Kidney glomerular epithelial cell (primary cell): ENCODE data around the gene AKIRIN1.
"Not testable (repeated sequence)": the region's sequence is repeated elsewhere in the genome, so short reads cannot be mapped to it uniquely, and the experiment has no call there.

ENCODE experiments used
- DNase-seq: peaks from one replicate; lab custom pipeline; 2025; lab: John Stamatoyannopoulos, UW

The AKIRIN1 gene

DNA sequence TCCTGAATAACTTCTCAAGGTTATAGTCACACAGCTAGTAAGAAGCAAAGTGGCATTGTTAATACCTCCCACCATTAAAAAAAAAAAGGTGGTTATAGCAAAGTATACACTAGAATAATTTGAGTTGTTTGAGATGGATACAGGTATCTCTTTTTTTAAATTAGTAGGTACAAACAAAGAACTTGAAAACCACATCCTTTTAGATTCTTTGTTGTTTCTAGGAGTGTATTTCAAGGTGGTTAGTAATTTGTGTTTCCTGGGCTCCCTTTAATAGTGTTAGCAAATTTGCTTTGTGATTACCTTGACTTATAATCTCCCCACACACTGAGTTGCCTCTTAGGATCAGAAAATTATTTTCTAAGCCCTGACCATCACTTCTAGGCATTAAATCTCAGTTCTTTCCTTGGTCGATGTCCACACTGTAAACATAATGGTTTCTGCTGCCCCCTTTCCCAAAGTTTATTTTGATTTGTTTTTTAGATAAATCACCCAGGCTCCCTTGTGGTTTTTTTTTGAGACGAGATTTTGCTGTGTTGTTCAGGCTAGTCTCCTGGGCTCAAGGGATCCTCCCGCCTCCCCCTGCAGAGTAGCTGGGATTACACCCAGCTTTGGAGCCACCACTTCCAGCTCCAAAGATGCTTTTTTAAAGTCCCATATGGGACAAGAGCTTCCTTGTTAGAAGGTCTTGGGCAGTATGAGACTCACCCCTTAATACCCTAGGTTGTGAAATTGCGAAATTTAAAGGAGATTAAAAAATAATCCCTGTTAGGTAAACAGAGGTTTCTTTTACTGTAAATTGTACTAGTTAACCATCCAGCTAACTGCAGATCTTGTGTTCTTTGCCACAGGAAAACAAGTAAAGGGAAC lies 6.2 kb downstream of the AKIRIN1 start:
- DNase-seq: no peak

DNA sequence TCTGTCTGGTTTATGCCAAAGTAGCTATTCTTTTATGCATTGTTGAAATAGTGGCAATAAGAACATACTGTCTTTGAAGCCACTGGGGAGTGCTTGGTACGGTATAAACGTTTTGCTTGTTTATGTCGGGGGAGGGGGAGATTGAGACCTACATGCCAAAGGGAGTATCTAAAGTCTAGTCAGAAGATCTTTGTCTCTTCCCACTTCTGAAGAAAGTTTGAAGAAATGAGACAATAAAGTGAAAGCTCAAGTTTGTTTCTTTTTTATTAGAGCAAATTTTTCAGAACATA lies 6.8 kb downstream of the AKIRIN1 start:
- no peak for DNase-seq

DNA sequence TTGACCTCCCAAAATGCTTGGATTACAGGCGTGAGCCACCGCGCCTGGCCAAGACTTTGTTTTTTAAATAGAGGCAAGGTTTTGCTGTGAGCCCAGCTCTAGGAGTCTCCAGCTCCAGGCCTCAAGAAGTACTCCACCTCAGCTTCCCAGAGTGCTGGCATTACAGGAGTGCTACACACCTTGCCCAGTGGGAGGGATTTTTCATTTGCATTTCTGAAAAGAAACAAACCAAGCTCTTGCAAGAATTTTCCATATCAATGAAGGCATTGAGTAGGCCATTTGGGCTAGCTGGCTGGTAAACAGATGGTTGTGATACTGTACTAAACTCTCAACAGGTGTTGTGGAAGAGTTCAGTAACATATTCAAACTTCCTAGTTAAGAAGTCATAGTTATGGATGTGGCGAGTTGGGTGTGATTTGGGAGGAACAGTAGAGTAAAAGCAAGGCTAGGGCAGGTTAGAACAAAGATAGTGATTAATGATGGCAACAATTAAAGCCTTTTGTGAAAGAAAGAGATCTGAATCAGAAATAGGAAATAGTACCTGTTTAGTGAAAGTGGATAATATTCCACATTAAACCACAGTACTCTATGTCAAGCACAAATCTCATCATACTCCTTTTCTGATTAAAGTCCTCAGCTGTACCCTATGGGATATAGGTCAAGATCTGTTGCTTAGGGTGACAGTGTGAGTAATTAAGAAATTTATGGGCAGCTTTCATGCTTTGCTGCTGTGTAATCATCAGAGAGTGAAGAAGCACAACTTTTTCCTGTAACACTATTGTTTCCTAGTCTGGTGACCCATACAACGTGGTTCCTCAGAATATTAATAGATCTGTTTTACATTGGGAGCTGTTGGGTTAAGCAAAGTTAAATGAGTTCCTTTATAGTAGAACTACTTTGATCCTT lies 10.7 kb downstream of the AKIRIN1 start:
- DNase-seq: no peak

DNA sequence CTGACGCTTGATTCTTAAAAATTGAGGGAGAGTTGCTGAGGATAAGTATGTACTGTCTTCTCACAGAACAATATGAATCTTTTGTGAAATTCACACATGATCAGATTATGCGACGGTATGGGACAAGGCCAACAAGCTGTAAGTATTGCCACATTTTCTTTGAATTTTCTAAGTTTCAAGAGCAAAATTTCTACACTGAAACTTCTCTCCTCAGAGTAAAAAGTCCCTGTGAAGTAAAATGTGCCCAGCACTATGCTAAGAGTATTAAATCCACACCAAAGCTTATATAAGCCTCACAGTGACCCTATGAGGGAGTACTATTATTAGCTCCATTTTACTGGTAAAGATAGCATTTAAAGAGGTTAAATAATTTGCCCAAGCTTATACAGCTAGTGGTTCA lies 12.2 kb downstream of the AKIRIN1 start:
- no peak for DNase-seq

DNA sequence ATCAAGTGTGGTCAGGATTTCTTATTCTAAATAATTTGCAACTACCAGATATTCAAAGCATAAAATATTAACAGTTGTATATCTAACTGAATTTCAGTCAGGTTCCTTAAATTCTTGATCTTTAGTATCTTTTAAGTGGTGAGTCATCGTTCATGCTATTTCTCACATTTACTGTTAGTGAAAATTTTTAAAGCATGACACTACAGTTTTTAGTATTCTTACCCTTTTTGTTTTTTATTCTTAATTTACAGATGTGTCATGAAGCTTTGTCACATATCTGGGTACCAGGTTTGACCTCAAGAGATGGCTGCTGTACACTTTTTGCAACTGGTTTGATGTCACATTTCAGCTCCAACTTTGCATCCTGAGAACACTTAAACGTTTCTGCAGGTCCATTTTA lies 12.7 kb downstream of the AKIRIN1 start:
- no peak for DNase-seq

DNA sequence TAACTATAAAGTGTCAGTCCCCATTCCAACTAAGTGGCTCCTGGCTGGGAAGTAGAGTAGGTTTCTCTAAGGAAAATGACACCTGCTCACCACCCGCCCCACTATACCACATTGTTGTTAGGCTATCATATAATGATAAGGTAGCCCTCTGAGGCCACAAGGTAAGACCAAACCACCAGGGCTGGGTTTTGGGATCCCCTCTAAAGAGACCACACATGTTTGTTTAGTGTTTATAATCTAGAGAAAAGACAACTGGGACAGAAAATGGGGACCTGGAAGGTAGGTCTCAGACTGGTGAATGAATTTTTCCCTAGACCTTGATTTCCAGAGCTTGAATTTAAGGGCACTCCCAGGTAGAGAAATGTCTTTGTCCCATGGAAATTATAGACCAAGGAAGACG lies 15.2 kb downstream of the AKIRIN1 start:
- DNase-seq: no peak

DNA sequence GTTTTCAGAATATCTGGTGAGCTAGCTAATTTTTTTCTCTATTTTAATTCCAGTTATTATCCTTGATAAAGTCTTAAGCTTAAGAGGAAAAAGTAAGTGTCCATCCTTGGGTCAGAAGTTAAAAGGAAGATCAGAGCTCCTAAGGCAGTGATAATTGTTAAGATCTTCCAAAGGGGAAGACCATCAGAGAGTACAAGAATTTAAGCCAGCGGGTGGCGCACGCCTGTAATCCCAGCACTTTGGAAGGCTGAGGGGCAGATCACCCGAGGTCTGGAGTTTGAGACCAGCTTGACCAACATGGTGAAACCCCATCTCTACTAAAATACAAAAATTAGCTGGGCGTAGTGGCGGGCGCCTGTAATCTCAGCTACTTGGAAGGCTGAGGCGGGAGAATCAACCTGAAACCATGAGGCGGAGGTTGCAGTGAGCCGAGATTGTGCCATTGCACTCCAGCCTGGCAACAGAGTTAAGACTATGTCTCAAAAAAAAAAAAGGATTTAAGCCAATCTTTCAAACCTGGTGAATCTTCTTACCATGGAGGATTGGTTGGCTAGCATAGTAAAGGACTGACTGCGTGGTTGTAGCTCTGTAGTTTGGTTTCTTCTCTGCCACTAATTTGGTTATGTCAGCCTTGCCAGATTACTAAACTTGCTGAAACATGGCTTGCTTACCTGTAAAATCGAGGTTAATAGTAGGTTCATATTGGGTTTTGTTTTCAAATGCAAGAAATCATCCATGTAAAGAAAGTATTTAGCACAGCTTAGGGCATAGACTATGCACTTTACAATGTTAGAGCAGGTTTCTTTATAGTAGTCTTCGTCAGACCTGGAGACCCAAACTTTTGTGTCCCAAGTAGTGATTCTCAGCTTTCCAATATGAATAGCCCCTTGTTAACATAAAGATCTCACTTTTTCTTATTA lies 15.9 kb downstream of the AKIRIN1 start:
- no peak for DNase-seq

DNA sequence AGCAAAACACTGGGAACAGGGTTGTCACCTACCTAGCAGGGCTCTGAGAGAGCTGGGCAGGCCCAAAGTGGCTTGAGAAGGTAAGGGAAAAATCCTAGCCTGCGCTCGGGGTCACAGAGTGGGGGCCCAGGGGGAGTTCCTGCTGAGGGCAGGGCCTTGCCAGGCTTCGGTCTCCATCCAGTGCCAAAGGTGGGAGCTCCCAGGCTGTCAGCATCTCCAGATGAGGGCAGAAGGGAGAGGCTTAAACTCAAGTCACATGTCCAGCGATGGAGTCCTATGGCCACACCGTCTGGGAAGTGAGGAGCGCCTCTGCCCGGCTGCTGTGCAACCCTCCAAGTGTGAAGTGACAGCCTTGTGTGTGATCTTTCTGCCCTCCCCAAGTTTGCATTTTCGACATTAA lies 23.9 kb downstream of the AKIRIN1 start:
- not testable (repeated sequence) for DNase-seq

DNA sequence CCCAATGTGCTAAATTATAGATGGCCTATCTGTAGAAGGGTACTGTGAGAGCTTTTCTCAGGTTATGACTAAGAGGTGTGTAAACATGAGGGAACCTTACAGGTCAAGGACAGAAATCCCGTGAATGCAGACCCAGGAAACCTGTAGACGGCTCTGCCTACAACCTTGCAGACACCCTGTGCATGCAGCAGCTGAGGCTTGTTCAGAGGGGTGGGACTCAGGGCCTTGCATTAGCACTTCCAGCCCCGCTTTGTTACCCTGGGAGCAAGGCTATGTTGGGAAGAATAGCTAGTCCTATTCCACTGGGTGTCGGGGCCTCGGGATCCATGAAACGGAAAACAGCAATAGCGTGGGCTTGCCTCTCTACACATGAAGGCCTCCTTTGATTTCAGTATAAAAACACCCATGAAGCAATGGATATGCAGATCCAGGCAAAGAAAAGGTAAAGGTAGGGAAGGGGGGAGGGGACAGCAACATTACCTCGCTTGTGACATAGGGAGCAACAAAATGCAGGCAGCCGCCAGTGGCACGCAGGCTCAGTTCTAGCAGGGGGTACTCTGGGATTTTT lies 25.6 kb downstream of the AKIRIN1 start:
- no peak for DNase-seq

DNA sequence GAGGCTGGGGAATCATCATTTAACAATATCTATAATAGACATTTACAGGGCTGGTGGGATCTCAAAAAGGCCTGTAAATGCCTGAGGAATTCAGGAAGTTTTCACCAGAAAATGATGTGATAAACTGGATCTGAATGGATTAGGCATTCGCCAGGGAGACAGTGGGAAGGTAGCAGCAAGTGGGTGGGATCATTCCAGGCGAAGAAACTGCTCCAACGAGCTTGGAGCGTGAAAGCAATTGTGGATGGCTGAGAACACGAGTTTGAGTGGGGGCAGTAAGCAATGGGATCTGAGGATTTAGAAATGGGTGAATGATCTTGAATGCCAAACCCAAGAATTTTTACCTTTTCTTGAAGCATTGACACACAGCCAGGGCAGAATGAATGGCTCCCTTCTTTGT lies 26.2 kb downstream of the AKIRIN1 start:
- no peak for DNase-seq

DNA sequence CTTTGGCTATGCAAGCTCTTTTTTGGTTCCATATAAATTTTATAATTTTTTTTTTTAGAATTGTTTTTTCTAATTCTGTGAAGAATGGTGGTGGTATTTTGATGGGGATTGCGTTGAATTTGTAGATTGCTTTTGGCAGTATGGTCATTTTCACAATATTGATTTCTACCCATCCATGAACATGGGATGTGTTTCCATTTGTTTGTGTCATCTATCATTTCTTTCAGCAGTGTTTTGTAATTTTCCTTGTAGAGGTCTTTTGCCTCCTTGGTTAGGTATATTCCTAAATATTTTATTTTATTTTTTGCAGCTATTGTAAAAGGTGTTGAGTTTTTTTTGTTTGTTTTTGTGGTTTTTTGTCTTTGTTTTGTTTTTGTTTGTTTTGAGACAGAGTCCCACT lies 29.4 kb downstream of the AKIRIN1 start:
- DNase-seq: not testable (repeated sequence)

DNA sequence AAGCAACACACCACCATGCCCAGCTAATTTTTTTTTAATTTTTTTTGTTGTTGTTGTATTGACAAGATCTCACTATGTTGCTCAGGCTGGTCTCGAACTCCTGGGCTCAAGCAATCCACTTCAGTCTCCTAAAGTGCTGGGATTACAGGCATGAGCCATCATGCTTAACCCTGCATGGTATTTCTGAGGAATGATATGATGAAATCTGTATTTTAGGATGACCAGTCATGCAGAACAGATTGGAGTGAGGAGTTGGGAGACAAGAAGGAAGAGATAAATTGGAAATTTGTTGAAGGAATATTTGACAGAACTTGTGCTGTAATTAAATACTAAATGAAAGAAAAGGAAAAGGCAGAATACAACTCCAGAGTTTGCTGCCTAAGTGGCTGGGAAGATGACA lies 30.4 kb downstream of the AKIRIN1 start:
- peak; percentile 10 for DNase-seq

DNA sequence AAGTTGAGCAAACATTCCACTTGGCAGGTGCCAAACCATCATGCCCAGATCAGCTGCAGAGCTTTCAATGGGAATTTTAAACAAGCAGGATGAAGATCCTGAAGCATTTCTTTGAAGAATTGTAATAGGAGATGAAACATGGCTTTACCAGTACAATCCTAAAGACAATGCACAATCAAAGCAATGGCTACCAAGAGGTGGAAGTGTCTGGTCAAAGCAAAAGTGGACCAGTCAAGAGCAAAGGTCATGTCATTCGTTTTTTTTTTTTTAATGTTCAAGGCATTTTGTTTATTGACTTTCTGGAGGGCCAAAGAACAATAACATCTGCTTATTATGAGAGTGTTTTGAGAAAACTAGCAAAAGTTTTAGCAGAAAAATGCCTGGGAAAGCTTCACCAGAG lies 32.1 kb downstream of the AKIRIN1 start:
- no peak for DNase-seq

DNA sequence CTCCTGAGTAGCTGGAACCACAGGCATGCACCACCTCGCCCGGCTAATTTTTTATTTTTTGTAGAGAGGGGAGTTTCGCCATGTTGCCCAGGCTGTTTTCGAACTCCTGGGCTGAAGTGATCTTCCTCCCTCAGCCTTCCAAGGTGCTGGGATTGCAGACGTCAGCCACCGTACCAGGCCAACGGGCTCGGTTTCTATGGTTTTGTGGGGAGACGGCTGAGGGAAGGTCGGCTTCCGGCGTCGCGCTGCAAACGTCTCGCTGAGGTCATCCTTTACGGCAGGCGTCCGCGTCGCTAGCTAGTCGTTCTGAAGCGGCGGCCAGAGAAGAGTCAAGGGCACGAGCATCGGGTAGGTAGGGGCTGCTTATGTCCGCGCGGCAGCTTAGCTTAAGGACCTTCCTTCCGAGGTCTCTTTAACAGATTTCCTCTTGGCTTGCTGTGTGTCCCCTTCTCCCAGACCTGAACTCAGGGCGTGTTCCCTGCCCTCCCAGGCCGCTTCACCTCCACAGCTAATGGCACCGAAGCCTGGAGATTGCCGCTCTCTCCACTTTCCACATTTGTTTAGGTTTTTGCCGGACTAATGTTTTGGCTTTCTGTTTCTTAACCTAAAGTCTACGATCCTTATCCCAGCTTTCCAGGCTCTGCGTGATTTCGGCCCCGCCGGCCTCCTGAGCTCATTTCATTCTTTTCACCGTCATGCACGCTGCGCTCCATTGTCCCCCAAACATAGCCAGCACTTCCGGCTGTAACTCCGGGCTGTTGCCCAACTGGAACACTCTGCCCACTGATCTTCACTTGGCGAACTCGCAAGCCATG lies 35.2 kb downstream of the AKIRIN1 start, which contains the start of gene NDUFS5:
NDUFS5 (plus strand) TSS at position 300 of the 815 bp plus-strand sequence. CDS start 2,375 bp downstream, outside the sequence.
- peak; percentile 92 for DNase-seq

DNA sequence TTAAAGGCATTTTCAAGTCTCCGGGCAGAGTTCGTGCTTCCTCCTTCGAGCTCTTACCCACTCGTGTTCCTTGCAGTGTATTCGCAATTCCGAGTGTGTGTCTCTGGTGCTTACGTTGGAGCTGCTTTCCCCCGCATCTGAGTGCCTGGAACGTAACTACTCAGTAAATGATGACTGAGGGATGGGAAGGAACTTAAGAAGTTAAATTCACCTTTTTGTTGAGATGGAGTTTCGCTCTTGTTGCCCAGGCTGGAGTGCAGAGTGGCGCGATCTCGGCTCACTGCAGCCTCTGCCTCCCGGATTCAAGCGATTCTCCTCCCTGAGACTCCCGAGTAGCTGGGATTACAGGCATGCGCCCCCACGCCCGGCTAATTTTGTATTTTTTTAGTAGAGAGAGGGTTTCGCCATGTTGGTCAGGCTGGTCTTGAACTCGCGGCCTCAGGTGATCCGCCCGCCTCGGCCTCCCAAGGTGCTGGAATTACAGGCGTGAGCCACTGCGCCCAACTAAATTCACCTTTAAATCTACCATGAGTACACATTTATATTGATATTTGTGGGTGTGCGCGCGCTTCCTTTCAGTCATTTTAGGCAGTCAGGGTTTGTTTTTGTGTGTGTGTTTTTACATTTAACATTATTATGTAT lies 35.9 kb downstream of the AKIRIN1 start:
- no peak for DNase-seq

DNA sequence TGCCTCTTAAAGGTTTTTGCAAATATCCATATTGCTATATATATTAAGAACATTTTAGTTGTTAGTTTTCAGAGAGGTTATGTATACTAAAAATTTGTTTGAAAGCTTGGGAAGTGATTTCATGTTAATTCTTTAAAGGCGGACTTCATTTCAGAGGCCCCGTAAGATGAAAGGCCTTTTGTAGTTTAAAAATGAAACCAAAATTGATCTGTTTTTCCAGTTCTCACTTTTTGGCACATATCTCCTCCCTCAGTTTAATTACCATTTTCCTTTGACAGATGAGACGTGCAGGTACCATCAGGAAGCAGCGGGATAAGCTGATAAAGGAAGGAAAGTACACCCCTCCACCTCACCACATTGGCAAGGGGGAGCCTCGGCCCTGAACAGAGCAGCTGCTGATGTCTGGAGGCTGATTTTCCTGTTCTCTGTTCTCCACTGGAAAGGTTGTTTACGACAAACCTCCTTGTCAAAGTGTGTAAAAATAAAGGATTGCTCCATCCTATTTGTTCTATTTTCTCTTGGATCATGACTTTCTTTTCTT lies 43.1 kb downstream of the AKIRIN1 start:
- no peak for DNase-seq

DNA sequence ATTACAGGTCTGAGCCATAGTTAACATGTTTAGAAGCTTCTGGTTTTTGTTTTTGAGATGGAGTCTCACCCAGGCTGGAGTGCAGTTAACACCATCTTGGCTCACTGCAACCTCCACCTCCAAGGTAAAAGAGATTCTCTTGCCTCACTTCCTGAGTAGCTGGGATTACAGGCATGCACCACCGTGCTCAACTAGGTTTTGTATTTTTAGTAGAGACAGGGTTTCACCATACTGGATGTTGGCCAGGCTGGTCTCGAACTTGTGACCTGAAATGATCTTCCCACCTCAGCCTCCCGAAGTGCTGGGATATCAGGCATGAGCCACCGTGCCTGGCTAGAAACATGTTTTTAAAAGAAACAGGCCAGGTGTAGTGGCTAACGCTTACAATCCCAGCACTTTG lies 45.6 kb downstream of the AKIRIN1 start:
- DNase-seq: no peak

DNA sequence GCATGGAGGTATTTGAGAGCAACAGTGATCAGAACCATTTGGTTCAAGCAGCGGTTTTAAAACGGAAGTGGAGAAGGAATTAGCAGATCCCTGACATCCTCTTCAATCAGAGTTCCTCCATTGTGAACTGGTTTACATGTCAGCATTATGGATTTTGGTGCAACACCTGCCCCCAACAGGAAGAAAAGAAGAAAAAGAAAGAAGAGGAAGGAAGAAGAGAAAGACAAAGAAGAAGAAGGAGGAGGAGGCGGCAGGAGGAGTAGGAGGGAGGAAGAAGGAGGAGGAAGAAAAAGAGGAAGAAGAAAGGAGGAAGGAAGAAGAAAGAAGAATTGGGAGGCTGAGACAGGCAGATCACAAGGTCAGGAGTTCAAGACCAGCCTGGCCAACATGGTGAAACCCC lies 52.4 kb downstream of the AKIRIN1 start:
- no peak for DNase-seq

DNA sequence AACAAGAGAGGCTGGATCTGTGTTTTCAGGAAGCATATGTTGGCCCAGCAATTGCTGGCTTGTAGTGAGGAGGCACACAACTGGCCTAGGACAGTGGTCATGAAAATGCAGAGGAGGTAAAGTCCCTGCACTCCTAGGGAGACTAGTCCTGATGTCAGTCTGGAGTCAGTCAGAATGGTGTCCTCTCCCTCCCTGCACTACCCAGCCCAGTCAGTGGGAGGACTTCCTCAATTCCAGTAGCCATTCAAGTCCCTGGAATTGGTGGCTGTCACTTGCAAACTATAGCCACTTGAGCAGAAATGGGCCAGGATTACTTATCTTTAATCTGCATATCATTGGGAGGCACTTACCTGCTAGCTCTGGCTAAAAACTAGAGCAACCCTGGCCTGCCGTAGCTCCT lies 53.7 kb downstream of the AKIRIN1 start:
- DNase-seq: no peak

DNA sequence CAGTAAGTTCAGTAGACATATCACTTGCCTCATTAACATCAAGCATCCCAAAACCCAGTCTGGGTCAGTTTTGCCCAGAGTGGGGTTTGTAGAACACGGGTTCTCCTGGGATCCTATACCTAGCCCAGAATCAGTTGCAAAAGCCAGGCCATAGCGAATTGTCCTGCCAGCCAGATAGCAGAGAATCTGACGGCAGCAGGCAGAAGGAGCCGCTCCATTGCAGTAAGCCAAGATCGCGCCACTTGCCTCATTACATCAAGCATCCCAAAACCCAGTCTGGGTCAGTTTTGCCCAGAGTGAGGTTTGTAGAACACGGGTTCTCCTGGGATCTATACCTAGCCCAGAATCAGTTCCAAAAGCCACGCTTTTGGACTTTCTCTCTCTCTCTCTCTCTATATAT lies 54.2 kb downstream of the AKIRIN1 start:
- DNase-seq: no peak
